Memory B cell (primary cell): Measurements from ENCODE around the gene CCL28.
"Not testable (repeated sequence)": the region's sequence is repeated elsewhere in the genome, so short reads cannot be mapped to it uniquely, and the experiment has no call there.

Experiments
- ATAC-seq: fragments of 150-1000 bp; cut with Tn5 transposase; 2 replicates; pipeline ENCODE4 v1.10.0; 2021; ENCODE audit warnings: low read depth, mild to moderate bottlenecking, moderate library complexity
- DNase-seq, 2 donors: peaks; one replicate each; pipeline ENCODE4 v3.0.0; 2022; ENCODE audit warnings: low spot score in 2 of 2
- H3K27ac Mint-ChIP-seq: one replicate; pipeline ENCODE4 v1.8.0; 2022; ENCODE audit warnings: mild to moderate bottlenecking, moderate library complexity, mixed read lengths
- H3K27me3 Mint-ChIP-seq: one replicate; pipeline ENCODE4 v1.8.0; 2022; ENCODE audit warnings: mixed read lengths
- H3K36me3 Mint-ChIP-seq: one replicate; pipeline ENCODE4 v1.8.0; 2022; ENCODE audit warnings: mild to moderate bottlenecking, mixed read lengths
- H3K4me1 Mint-ChIP-seq: one replicate; pipeline ENCODE4 v1.8.0; 2022; ENCODE audit warnings: mixed read lengths
- H3K4me3 Mint-ChIP-seq: one replicate; pipeline ENCODE4 v1.8.0; 2022; ENCODE audit warnings: mild to moderate bottlenecking, moderate library complexity, mixed read lengths
- H3K9me3 Mint-ChIP-seq: one replicate; pipeline ENCODE4 v1.8.0; 2022; ENCODE audit warnings: mixed read lengths

The CCL28 gene

DNA sequence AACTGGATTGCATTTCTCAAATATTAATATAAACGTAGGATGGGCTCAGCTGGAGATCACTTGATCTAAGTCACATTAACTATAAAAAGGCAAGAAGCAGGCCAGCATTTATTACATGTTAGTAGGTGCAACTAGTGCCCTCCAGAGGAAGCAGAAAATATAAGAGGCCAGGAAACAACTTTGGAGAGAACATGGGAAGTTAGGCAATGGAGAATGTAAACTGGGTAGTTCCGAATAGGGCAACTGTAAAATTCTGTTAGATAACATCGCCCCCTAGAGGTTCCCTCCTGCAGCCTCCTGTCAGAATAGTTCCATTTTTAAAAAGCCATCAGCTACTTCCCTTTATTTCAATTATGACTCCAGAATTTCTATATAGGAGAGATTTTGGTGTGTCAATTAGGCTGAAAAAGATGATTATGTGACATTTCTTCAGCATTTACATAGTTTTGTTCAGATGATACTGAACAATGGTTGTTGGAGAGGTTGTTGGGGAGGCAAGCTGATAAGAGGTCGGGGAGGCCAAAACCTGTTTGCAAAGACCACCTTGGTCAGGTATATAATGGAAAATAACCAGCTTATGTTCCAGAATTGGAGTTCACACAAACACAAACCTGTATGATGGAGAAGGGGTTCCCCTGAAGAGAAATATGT lies 22.4 kb downstream of the CCL28 start:
- Mint-ChIP-seq H3K4me1 (peaks cover 8% of the 10 kb centered on the region), H3K27me3 (no peaks in the 10 kb centered on the region), H3K4me3 (no peak overlapping the region), H3K36me3 (peaks cover 13% of the 10 kb centered on the region), H3K9me3 (no peaks in the 10 kb centered on the region), H3K27ac (peak overlapping the region; percentile 33)
- peak; percentile 81 for ATAC-seq
- peak; percentile 30 to 51 for DNase-seq

DNA sequence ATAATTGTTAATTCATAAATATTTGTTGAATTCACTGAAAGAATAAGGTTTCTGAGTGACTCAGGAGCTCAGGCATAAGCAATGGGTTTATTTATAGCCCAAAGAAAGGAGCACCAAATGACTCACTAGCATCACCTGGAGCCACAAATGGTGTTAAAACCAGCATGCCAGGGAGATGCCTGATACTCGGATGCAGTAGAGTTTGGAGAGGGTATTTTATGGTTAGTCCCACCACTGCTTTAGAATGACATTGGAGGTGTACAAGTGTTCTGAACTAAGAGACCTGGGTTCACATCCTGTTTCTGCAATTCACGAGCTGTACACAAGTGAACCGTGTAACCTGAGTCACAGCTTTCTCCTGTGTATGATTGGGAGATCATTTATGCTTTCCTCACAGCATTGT lies 25.2 kb downstream of the CCL28 start:
- Mint-ChIP-seq H3K27ac (no peak overlapping the region), H3K9me3 (no peaks in the 10 kb centered on the region), H3K4me3 (no peak overlapping the region), H3K36me3 (peaks cover 24% of the 10 kb centered on the region), H3K27me3 (no peaks in the 10 kb centered on the region), H3K4me1 (peaks cover 8% of the 10 kb centered on the region)
- DNase-seq = no peak
- no peak for ATAC-seq

DNA sequence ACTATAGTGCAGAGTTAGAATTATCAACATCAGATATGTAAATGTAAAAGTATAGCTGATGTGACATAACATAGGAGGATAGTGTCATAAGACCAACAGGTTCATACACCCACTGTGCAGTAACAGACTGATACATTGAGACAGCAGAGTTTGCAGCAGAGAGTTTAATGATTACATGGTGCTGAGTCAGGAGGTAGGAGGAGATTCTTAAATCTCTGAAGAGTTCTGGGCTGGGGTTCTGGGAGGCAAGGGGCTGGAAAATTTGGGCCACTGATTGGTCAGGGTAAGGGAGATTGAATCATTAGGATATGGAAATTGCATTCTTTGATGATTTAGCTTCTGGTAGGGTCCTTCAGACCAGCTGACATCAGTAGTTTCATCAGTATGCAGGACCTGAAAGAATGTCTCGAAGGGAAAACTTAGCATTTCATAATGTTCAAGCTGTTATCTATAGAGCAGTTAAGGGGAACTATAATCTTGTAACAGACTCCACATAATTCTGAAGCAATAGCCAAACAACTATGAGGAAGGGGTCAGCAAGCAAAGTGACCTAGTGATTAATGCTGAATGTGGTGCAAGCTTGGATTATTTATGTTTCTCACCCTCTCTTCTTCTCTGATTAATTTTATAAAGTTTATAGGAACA lies 35.6 kb downstream of the CCL28 start:
- Mint-ChIP-seq H3K27me3 (no peaks in the 10 kb centered on the region), H3K36me3 (peaks cover 27% of the 10 kb centered on the region), H3K4me1 (no peaks in the 10 kb centered on the region), H3K27ac (no peak overlapping the region), H3K4me3 (no peak overlapping the region), H3K9me3 (peaks cover 2% of the 10 kb centered on the region)
- DNase-seq (no peak), ATAC-seq (no peak)

DNA sequence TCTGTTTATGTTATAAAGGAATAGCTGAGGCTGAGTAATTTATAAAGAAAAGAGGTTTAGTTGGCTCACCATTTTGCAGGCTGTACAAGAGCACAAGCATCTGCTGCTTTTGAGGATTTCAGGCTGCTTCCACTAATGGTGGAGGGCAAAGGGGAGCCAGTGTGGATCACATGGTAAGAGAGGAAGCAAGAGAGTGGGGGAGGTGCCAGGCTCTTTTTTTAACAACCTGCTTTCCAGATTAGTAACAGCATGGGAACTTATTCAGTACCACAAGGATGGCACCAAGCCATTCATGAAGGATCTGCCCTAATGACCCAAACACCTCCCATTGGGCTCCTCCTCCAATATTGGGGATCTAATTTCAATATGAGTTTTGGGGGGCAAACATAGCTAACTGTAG lies 40.4 kb downstream of the CCL28 start:
- Mint-ChIP-seq H3K27ac (no peak overlapping the region), H3K9me3 (peaks cover 5% of the 10 kb centered on the region), H3K27me3 (no peaks in the 10 kb centered on the region), H3K36me3 (peaks cover 39% of the 10 kb centered on the region), H3K4me1 (no peaks in the 10 kb centered on the region), H3K4me3 (no peak overlapping the region)
- DNase-seq = no peak
- no peak for ATAC-seq

DNA sequence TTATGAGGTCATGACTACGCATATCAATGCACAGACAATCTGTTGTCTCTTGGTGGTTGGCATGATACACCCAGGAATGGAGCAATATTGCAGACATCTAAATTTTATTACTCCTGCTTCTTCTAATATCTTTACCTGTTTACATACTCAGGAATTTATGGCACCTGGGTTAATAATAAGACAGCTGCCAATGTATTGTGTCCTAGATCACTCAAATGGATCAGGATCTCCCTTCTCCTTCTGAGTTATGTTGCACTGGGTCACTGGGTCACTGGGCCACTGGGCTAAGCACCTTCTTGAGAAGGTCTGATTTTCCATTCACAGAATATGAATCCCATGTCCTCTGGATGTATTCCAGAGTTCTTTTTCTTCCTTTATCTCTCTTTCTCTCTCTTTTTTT lies 41.8 kb downstream of the CCL28 start:
- DNase-seq (no peak), ATAC-seq (no peak)
- H3K27me3 Mint-ChIP-seq = no peaks in the 10 kb centered on the region
- H3K27ac Mint-ChIP-seq = no peak overlapping the region
- peaks cover 32% of the 10 kb centered on the region for H3K36me3 Mint-ChIP-seq
- H3K4me1 Mint-ChIP-seq = no peaks in the 10 kb centered on the region
- no peak overlapping the region for H3K4me3 Mint-ChIP-seq
- peaks cover 6% of the 10 kb centered on the region for H3K9me3 Mint-ChIP-seq

DNA sequence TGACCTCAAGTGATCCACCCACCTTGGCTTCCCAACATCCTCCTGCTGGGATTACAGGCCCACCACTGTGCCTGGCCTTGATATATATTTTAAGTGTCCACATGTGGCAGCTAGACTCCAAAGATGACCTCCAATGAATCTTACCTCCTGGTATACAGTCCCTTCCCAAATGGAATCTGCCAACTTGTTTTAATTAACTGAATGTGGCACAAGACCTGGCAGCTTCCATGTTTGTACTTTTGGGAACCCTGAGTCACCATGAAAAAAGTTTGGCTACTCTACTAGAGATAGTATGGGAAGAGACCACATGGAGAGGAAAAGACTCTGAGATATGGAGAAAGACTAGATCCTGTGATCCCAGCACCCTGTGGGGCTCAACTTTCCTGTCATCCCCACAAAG lies 42.5 kb downstream of the CCL28 start:
- Mint-ChIP-seq H3K27ac (no peak overlapping the region), H3K4me3 (no peak overlapping the region), H3K36me3 (peaks cover 32% of the 10 kb centered on the region), H3K27me3 (no peaks in the 10 kb centered on the region), H3K4me1 (no peaks in the 10 kb centered on the region), H3K9me3 (peaks cover 6% of the 10 kb centered on the region)
- ATAC-seq (no peak), DNase-seq (no peak)

DNA sequence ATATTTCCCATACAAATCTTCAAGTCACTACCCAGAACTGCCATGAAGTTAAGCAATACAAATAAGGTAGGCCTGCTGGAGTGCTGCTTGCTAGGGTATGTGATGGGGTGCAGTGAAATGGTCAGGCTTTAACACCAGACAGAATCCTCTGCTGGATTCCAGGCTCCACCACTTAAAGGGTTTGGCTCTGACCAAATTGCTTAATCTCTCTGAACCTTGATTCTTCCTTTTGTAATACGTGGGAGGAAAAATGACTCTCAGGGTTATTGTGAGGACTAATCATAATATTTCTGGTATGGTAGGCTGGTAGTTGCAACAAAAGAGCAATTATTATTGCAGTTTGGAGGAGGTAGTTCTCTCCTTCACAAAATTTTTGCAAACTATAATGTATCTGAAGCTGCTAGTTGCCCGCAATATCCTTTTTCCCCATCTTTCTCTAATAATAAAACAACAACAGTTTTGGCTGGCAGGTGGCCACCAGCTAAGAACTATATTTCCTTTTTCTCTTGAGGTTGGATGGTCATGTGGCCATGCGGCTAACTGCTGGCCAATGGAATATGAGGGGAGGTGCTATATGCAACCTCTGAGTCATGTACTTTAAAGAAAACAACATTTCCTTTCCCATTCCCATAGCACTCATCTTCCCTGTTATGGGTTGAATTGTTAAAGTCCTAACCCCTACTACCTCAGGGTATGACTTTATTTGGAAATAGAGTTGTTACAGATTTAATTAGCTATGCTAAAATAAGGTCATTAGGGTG lies 44.1 kb downstream of the CCL28 start:
- no peak for DNase-seq
- H3K27me3 Mint-ChIP-seq = no peaks in the 10 kb centered on the region
- no peaks in the 10 kb centered on the region for H3K4me1 Mint-ChIP-seq
- ATAC-seq = no peak
- H3K4me3 Mint-ChIP-seq = no peak overlapping the region
- H3K27ac Mint-ChIP-seq = no peak overlapping the region
- H3K36me3 Mint-ChIP-seq = peaks cover 24% of the 10 kb centered on the region
- peaks cover 6% of the 10 kb centered on the region for H3K9me3 Mint-ChIP-seq

DNA sequence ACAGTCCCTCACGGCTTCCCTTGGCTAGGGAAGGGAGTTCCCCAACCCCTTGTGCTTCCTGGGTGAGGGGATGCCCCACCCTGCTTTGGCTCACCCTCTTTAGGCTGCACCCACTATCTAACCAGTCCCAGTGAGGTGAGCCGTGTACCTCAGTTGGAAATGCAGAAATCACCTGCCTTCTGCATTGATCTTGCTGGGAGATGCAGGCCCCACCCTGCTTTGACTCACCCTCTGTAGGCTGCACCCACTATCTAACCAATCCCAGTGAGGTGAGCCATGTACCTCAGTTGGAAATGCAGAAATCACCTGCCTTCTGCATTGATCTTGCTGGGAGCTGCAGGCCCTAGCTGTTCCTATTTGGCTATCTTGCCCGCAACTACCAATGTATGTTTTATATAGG lies 44.7 kb downstream of the CCL28 start:
- DNase-seq (no peak), ATAC-seq (no peak)
- H3K27me3 Mint-ChIP-seq = no peaks in the 10 kb centered on the region
- peaks cover 23% of the 10 kb centered on the region for H3K36me3 Mint-ChIP-seq
- H3K9me3 Mint-ChIP-seq = peaks cover 6% of the 10 kb centered on the region
- H3K4me3 Mint-ChIP-seq = no peak overlapping the region
- no peak overlapping the region for H3K27ac Mint-ChIP-seq
- H3K4me1 Mint-ChIP-seq = no peaks in the 10 kb centered on the region

DNA sequence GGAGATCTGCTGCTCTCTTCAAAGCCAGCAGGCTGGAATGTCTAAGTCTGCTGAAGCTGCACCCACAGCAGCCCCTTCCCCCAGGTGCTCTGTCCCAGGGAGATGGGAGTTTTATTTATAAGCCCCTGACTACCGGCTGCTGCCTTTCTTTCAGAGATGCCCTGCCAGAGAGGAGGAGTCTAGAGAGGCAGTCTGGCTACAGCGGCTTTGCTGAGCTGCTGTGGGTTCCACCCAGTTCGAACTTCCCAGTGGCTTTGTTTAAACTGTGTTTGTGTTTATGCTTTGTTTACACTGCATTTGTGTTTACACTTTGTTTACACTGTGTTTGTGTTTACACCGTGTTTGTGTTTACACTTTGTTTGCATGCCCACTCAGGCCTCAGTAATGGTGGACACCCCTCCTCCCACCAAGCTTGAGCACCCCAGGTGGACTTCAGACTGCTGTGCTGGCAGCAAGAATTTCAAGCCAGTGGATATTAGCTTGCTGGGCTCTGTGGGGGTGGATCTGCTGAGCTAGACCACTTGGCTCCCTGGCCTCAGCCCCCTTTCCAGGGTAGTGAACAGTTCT lies 45.4 kb downstream of the CCL28 start:
- ATAC-seq, DNase-seq, H3K27me3 Mint-ChIP-seq, H3K4me3 Mint-ChIP-seq, H3K9me3 Mint-ChIP-seq, H3K27ac Mint-ChIP-seq, H3K4me1 Mint-ChIP-seq: not testable (repeated sequence)
- peaks cover 23% of the 10 kb centered on the region for H3K36me3 Mint-ChIP-seq

DNA sequence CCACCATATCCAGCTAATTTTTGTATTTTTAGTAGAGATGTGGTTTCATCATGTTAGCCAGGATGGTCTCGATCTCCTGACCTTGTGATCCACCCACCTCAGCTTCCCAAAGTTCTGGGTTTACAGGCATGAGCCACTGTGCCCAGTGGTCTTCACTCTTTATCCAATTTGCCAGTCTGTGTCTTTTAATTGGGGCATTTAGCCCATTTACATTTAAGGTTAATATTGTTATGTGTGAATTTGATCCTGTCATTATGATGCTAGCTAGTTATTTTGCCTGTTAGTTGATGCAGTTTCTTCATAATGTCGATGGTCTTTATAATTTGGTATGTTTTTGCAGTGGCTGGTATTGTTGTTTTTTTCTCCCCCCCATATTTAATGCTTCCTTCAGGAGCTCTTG lies 47.0 kb downstream of the CCL28 start:
- peaks cover 18% of the 10 kb centered on the region for H3K36me3 Mint-ChIP-seq
- H3K4me1 Mint-ChIP-seq, H3K27me3 Mint-ChIP-seq, H3K27ac Mint-ChIP-seq, H3K4me3 Mint-ChIP-seq, DNase-seq, ATAC-seq: not testable (repeated sequence)
- H3K9me3 Mint-ChIP-seq = peaks cover 17% of the 10 kb centered on the region

DNA sequence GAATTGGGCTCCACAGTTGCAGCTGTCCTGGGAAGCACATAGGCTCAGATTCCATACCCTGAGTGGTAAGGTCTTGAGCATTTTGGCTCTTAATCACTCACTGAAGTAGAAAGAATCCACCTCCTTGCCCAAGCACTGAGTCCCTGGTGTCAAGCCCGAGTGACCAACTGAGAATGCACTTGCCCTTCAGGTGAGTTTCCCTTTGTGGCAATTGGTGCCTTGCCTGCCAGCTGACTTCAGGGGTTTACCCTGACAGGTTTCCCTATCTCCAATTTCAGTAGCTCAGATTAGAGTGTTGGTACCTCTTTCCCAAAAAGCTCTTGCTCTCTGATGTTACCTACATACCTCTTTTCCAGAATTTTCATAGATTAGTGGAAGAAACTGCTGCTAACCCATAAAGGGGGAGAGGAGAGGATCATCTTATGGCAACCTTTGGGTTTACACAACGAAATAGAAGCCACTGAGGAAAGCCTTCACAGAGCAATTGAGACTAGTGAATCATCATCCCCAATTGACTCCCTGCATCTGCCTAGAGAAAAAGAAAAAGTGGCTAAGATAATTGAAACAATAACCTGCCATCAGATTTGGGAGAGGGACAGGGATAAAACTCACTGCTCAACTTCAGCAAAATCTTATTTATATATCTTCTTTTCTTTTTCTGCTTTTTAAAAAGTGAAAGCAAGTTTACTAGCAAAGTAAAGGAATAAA lies 48.6 kb downstream of the CCL28 start:
- ATAC-seq (no peak), DNase-seq (no peak)
- H3K4me3 Mint-ChIP-seq = no peak overlapping the region
- no peaks in the 10 kb centered on the region for H3K4me1 Mint-ChIP-seq
- H3K27ac Mint-ChIP-seq = no peak overlapping the region
- H3K9me3 Mint-ChIP-seq = peaks cover 19% of the 10 kb centered on the region
- H3K27me3 Mint-ChIP-seq = no peaks in the 10 kb centered on the region
- H3K36me3 Mint-ChIP-seq = peaks cover 13% of the 10 kb centered on the region

DNA sequence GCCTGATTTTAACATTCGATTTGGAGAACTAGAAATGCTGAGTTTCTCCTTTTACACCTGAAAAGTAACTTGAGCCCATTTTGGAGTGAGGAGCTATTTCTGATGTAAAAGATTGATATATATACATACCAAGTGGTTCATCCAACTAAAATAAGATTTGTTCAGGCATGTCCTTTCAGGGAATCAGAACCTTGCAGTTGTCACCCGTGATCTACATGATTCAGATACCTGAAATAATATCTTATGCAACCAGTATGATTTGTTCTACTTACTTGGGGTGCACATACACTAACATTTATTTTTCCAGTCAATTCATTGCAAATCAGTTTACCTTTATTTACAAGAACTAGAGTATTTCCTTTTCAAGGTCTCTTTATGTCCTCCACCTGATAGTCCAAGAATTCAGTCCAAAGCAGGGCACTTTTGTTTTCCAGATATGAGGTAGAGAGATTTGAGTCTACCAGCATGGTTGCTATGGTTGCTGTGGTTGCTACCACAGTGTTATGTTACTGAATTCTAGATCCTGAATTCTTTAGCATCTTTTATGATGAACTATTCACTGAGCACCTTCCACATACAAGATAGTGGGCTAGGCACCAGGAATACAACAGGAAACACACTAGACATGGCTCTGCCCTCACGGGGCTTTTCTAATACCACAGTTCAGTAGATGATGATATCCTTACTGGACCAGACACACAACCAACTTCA lies 49.3 kb downstream of the CCL28 start:
- Mint-ChIP-seq H3K27ac (no peak overlapping the region), H3K9me3 (peaks cover 19% of the 10 kb centered on the region), H3K27me3 (no peaks in the 10 kb centered on the region), H3K4me3 (no peak overlapping the region), H3K4me1 (no peaks in the 10 kb centered on the region), H3K36me3 (peaks cover 9% of the 10 kb centered on the region)
- ATAC-seq = no peak
- DNase-seq = no peak

DNA sequence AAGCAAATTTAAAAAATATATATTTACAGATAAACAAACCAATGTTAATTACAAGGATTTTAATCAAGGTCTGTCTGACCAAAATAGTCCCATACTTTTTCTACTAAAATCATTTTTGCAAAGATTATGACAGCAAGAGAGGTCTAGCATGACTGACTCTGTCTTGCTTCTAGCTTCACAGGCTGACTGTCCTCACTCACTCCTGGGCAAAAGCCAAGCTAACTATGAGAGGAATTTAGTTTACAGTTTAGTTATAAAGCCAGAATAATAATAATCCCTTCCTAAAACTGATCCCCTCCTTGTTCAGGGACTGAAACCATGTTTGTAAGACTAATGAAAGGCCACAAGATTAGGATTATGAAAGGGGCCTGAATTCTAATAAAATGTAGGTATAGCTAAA lies 53.5 kb downstream of the CCL28 start:
- no peaks in the 10 kb centered on the region for H3K4me1 Mint-ChIP-seq
- H3K36me3 Mint-ChIP-seq = peaks cover 7% of the 10 kb centered on the region
- H3K4me3 Mint-ChIP-seq = no peak overlapping the region
- H3K9me3 Mint-ChIP-seq = peaks cover 17% of the 10 kb centered on the region
- peaks cover 5% of the 10 kb centered on the region for H3K27me3 Mint-ChIP-seq
- ATAC-seq (no peak), DNase-seq (no peak)
- no peak overlapping the region for H3K27ac Mint-ChIP-seq
